Right atrium auricular region (tissue), 2 donors: Measurements from ENCODE around the gene PMPCA. TPM values are rescaled to one million over a fixed set of nuclear protein-coding genes. Genes with fewer than 3 reads are reported as not detected.

Experiments used
- DNase-seq: peaks from one replicate; pipeline ENCODE4 v3.0.0-alpha.2; 2019; ENCODE audit warnings: low spot score
- H3K27ac ChIP-seq, 2 donors: fragments of 200-600 bp; sonication (generic); 1 replicate in 1 of 2; 2 replicates in 1 of 2; pipeline ENCODE4 v1.5.1; 2016 to 2019
- H3K27me3 ChIP-seq, 2 donors: fragments of 200-600 bp; sonication (generic); one replicate each; pipeline versions ENCODE4 v1.5.1 to v1.6.0; 2017 to 2019
- H3K36me3 ChIP-seq: fragments of 200-600 bp; sonication (generic); one replicate; pipeline ENCODE4 v1.5.1; 2016
- H3K4me1 ChIP-seq, 2 donors: fragments of 200-600 bp; sonication (generic); one replicate each; pipeline versions ENCODE4 v1.5.1 to v1.6.0; 2017 to 2019
- H3K4me3 ChIP-seq, 2 donors: fragments of 200-600 bp; sonication (generic); 1 replicate in 1 of 2; 2 replicates in 1 of 2; pipeline ENCODE4 v1.5.1; 2017 to 2019; ENCODE audit warnings: mild to moderate bottlenecking in 1 of 2, moderate library complexity in 1 of 2
- H3K9me3 ChIP-seq, 2 donors: fragments of 200-600 bp; sonication (generic); one replicate each; pipeline ENCODE4 v1.5.1; 2019
- total RNA-seq, 2 donors: library from RNA; depleted of rRNA; stranded (reverse); fragments of >200 nt; gene quantifications; one replicate each; pipeline ENCODE4 v1.1.0, GENCODE V29; 2016
- TF ChIP-seq, protein P1 (sequence below), 2 donors: fragments of 200-600 bp; sonication (generic); IDR thresholded peaks; one replicate each; pipeline ENCODE4 v1.5.1; 2019; ENCODE audit warnings: antibody characterized with exemption in 2 of 2

PMPCA gene
- total RNA-seq, 2 donors from 2014 or later = 40.8 to 47.4 TPM

DNA sequence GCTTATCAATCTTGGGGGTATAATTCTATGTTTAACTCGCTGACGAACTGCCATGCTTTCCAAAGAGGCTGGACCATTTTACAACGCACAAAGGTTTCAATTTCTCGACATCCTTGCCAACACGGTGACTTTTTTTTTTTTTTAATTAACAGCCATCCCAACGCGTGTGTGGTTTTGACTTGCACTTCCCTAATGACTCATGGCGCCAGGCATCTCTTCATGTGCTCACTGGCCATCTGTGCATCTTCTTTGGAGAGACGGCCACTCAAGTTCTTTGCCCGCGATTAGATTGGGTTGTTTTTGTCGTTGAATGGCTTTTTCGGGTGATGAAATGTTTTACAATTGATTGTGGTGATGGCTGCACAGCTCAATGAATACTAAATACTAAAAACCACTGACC, 24.4 kb upstream of the PMPCA start:
- H3K27me3 ChIP-seq = no peaks in the 10 kb centered on the region
- no peaks in the 10 kb centered on the region for H3K9me3 ChIP-seq
- TF ChIP-seq, protein P1, sequence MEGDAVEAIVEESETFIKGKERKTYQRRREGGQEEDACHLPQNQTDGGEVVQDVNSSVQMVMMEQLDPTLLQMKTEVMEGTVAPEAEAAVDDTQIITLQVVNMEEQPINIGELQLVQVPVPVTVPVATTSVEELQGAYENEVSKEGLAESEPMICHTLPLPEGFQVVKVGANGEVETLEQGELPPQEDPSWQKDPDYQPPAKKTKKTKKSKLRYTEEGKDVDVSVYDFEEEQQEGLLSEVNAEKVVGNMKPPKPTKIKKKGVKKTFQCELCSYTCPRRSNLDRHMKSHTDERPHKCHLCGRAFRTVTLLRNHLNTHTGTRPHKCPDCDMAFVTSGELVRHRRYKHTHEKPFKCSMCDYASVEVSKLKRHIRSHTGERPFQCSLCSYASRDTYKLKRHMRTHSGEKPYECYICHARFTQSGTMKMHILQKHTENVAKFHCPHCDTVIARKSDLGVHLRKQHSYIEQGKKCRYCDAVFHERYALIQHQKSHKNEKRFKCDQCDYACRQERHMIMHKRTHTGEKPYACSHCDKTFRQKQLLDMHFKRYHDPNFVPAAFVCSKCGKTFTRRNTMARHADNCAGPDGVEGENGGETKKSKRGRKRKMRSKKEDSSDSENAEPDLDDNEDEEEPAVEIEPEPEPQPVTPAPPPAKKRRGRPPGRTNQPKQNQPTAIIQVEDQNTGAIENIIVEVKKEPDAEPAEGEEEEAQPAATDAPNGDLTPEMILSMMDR (IDR thresholded peaks at IDR 0.05) = no peak
- peaks cover 0 to 2% of the 10 kb centered on the region in 2 donors for H3K4me1 ChIP-seq
- no peak for DNase-seq
- peaks cover 46% of the 10 kb centered on the region for H3K36me3 ChIP-seq
- H3K4me3 ChIP-seq = no peak overlapping the region
- no peak overlapping the region for H3K27ac ChIP-seq

DNA sequence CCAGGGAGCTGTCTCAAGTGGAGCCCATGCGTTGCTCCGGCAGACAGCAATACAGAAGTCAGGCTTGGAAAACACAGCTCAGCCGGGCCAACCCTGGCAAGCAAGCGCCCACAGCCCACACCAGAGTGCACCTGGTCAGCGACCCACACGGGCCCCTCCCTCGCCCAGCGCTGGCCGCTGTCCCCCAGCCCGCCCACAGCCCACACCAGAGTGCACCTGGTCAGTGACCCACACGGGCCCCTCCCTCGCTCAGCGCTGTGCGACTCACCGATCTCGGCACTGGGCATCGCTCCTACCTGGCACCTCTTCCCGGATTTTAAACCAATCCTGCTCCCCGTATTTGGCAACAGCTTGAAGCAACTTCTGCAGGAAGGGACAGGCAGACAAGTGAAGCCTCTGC, 23.2 kb upstream of the PMPCA start:
- TF ChIP-seq, protein P1 (IDR thresholded peaks at IDR 0.05) = no peak

DNA sequence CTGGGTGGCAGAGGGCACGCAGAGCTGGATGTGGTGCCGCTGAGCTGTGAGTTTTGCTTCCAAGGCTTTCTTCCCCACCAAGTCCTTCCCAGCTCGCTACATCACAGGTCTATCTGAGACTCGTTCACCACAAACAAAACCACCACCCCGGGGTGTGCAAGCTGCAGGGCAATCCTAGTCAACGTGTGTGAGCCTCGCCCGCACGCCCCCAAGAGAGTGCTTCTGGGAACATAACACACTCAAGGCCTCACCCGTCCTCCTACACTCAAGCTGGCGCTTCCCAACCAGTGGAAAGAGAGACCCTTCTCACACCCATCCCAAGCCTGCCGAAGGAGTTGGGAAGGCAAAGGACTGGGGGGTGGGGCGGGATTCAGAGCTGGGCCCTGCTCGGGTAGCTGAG, 21.1 kb upstream of the PMPCA start:
- no peak overlapping the region for H3K27ac ChIP-seq
- H3K36me3 ChIP-seq = peaks cover 60% of the 10 kb centered on the region
- TF ChIP-seq, protein P1 (IDR thresholded peaks at IDR 0.05) = no peak
- H3K4me1 ChIP-seq = no peaks in the 10 kb centered on the region
- H3K9me3 ChIP-seq = no peaks in the 10 kb centered on the region
- H3K4me3 ChIP-seq = no peak overlapping the region
- H3K27me3 ChIP-seq = no peaks in the 10 kb centered on the region
- no peak for DNase-seq

More for the DNA sequence above, 23.2 kb upstream of the PMPCA start:
- Histone ChIP-seq H3K9me3 (no peaks in the 10 kb centered on the region), H3K36me3 (peaks cover 56% of the 10 kb centered on the region), H3K4me1 (no peaks in the 10 kb centered on the region), H3K27me3 (no peaks in the 10 kb centered on the region), H3K4me3 (no peak overlapping the region), H3K27ac (no peak overlapping the region)
- no peak for DNase-seq

DNA sequence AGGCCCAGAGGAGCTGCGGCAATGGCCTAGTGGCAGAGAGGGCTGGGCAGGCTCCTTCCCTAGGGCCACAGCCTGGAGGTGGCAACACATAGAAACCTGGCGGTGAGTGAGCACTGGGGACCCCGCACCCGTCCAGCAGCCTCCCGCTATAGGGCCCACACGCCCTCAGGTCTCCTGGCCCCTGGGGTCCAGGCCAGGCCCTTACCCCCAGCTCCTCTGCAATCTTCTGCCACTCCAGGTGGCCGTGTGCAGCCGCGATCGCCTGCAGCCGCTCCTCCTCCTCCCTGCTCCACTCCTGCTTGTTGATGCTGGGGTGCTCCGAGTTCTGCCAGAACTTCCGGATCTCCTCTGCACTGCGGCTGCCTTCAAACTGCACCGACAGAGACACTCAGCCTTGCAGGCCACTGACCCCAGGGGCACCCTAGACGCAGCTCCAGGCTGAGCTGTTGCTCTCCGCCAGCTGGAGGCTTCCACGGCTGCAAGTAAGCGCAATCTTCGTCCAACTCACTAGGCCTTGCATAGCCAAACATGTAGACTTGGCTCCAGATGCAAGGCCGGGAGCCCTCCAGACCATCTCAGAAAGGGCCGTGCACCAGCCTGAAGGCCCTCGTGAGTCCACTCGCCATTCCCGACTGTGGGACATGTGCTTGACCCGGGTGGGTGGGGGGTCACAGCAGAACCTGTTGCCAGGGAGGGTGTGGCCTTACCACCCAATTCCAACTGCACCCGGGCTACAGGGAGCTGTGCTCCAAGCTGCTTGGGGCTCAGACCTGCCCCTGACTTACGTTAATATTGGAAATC, 18.5 kb upstream of the PMPCA start:
- no peak overlapping the region for H3K4me3 ChIP-seq
- H3K27ac ChIP-seq = no peak overlapping the region
- H3K36me3 ChIP-seq = peaks cover 78% of the 10 kb centered on the region
- H3K4me1 ChIP-seq = no peaks in the 10 kb centered on the region
- no peaks in the 10 kb centered on the region for H3K27me3 ChIP-seq
- TF ChIP-seq, protein P1 (IDR thresholded peaks at IDR 0.05) = no peak
- DNase-seq = no peak
- H3K9me3 ChIP-seq = no peaks in the 10 kb centered on the region

DNA sequence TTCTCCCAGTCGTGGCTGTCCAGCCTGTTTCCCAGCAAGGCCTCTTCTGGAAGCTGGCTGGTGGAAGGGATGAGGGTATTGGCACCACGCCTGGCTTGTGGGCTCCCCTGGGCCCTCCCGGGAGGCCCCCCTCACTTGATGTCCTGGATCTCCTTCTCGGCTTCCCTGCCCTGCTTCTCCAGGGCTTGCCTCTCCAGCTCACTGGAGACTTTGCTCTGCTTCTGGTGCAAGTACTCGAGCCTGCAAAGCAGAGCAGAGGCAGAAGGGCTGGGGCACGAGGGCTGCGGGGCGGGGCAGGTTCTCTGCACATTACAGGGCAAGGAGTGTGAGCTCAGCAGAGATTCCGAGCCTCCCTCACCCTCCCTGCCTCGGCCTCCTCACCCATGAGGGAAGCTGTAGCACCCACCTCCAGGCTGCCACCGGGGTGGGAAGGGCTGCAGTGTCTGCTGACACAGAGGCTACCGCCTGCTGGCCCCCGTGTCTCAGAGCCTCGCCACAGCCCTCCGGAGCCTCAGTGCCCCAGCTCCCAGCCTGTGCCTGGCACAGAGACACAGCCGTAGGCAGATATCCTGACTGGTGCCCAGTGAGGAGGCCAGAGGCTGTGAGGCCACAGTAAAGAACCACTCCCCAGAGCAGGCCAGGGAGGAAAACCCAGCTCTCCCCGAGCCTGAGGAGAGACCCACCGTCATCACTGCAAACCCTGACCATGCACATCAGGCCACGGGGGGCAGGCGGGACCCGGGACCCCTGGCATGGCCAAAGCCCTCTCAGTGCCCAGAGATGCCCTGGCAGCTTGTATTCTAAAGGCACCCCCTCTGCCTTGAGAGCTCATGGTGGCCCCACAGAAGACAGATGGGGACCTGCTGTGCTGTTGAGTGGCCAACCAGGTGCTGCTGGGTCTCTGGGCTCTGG, 17.7 kb upstream of the PMPCA start:
- TF ChIP-seq, protein P1 (IDR thresholded peaks at IDR 0.05) = no peak
- peaks cover 70% of the 10 kb centered on the region for H3K36me3 ChIP-seq
- DNase-seq = no peak

More for the DNA sequence above, 17.7 kb upstream of the PMPCA start:
- H3K9me3 ChIP-seq = no peaks in the 10 kb centered on the region
- no peaks in the 10 kb centered on the region for H3K4me1 ChIP-seq
- H3K27ac ChIP-seq = no peak overlapping the region
- no peaks in the 10 kb centered on the region for H3K27me3 ChIP-seq
- H3K4me3 ChIP-seq = no peak overlapping the region
